HG03460 (cell line): ENCODE results near the gene PHF2.

Experiments
- ATAC-seq: cut with Tn5 transposase; IDR thresholded peaks from one replicate; pipeline ENCODE4 v1.9.1; 2021; ENCODE audit not compliant: unreplicated experiment

The PHF2 gene

DNA sequence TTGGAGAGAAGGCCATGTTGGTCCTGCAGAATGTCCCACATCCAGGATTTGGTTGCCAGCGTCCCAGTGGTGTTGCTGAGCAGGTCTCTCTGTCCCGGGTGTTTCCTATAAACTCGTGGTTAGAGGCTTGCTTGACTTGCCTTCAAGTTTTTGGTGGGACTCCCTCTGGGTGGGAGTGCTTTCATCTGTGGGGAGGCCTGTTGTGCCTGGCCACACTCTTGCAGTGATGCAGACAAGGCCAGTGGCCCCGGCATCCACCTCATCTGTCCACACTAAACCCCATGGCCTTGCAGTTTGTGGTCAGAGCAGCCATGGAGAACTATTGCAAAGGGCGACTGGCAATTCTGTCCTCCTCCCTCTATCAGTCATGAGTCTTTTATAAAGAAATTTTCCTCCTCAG lies 71.8 kb downstream of the PHF2 start:
- no peak for ATAC-seq

DNA sequence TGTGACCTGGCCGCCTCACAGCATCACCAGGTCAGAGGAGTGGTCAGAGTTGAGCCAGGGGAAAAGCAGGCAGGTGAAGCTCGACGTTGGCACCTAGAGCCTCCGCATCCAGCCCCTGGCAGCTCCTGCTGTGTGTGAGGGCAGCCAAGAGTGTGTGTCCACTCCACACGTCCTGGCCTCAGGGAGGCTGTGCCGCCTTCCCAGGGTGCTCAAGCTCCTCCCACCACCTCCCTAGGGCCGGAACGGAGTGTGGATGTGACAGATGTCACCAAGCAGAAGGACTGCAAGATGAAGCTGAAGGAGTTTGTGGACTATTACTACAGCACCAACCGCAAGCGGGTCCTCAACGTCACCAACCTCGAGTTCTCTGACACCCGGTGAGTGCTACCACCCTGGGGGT lies 72.5 kb downstream of the PHF2 start:
- ATAC-seq: no peak

DNA sequence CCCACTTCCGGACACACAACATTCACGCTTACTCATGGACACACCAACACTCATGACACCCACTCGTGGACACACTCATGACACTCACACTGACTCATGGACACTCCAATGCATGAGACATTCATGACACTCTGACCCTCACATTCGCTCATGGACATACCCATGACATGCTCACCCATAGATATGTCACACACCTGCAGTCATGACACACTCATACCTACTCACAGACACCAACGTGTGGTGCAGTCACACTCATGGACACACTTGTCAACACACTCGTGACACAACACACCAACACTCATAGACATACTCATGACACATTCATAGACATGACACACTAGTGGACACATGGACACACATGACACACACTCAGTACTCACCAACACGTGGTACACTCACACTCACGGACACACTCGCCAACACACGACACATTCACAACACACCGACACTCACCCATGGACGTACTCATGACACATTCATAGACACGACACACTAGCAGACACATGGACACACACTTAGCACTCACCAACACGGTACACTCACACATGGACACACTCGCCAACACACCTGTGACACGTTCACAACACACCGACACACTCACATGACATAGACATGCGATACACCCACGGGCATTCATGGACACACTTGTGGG lies 73.4 kb downstream of the PHF2 start:
- no peak for ATAC-seq

DNA sequence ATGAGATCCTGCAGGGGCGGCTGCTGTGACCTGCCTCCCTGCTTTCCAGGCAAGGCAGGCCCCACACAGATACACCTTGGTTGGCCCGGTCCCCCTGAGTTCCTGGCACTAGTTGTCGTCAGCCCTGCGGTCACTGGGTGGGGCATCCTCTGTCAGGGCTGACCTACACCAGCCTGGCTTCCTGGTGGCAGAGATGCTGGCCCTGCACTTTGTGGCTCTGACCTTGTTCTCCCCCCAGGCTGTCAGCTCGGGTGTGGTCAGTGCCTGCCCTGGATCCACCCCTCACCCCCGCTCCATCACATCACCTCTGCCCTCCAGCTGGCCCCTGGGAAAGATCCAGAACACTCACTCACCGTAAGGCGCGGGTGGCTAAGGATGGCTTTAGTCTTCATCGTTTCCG lies 74.1 kb downstream of the PHF2 start:
- no peak for ATAC-seq

DNA sequence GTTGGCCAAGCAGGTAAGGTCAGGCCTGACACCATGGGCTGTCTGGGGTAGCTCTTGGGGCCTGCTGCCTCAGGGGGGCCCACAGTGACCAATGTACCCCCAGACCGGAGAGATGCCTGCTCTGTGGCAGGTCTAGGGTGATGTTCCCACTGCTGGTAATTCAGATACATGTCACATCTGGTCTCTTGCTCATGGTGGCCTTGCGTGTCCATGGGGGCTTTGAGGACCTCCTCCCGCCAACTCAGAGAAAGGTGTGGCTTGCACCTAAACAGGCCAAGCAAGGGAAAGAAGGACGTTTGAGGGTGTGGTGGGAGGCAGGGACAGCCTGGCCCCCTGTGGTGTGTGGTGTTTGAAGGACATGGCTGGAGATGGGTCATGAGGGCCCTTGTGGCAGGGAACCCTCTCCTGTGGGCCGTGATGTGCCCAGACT lies 75.2 kb downstream of the PHF2 start:
- ATAC-seq: no peak

DNA sequence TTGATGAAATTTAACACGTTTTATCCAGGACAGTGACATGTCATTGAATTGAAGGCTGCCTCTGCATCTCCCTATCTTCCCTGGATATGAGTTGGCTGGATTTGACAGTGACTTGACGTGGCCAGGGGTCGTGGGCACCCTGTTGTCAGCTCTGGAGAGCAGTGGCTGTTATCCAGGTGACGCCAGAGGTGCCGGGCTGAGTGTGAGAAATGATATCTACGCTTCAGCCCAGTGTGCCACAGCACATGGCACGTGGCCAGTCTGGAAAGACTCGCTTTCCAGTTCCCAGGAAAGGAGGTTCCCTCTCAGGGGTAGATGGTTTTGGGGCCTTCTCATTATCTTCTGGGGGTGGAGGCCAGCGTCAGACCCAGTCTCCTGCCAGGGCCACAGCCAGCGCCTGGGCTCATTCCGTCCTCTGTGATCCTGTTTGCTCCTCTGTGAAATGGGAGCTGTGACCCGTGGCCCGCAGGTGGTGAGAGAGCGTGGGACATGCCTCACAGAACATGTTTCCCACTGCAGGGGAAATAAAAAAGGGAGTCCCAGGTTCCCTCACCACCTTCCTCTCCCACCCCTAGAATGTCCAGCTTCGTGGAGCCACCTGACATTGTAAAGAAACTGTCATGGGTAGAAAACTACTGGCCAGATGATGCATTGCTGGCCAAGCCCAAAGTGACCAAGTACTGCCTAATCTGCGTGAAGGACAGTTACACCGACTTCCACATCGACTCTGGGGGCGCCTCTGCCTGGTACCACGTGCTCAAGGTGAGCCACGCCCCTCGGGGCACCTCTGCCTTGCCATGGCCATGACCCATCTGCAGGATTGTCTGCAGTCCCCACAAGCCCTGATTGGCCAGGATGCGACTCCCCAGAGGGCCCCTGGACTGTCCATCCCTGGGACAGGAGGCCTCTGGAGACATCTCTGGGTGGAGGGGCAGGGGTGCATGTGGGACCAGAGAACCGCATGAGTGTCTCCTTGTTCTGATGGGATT lies 76.5 kb downstream of the PHF2 start:
- ATAC-seq: no peak

DNA sequence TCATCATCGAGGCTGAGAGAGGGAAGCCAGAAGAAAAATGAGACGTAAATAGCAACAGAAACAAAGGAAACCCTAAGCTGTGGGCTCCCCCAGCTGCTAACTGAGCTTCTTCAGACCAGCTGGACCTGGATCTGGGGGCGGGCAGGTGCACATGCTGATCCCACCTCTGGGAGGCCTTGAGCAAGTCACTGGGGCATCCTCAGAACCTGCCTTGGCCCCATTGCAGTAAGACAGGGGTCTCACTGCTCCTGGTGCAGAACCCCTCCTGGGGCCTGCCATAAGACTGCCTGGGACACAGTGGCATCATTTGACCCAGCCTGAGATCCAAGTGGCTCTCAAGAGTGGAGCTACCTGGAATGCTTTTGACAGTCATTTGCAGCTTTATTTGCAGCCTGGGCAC lies 77.4 kb downstream of the PHF2 start:
- ATAC-seq: no peak

DNA sequence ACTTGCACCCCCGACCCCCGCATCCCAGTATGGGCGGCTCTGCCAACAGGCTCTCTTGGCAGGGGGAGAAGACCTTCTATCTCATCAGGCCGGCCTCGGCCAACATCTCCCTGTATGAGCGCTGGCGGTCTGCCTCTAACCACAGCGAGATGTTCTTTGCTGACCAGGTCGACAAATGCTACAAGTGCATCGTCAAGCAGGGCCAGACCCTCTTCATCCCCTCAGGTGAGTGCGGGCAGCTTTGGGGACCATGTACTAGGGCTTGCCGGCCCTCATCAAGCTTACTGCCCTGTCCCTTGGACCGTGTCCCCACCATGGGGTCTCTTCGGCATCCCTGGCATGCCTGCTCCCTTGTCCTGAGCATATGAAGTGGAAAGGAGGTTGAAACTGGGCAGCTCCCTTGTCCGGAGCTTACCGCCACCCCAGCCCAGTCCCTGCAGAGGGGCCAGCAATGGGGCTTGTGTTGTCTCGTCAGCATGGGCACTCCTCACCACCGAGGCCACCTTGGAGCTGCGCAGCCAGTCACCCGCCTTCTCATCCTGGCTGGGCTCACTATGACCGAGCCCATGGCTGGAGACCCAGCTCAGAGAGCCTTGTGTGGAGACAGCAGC lies 78.1 kb downstream of the PHF2 start:
- ATAC-seq: no peak

DNA sequence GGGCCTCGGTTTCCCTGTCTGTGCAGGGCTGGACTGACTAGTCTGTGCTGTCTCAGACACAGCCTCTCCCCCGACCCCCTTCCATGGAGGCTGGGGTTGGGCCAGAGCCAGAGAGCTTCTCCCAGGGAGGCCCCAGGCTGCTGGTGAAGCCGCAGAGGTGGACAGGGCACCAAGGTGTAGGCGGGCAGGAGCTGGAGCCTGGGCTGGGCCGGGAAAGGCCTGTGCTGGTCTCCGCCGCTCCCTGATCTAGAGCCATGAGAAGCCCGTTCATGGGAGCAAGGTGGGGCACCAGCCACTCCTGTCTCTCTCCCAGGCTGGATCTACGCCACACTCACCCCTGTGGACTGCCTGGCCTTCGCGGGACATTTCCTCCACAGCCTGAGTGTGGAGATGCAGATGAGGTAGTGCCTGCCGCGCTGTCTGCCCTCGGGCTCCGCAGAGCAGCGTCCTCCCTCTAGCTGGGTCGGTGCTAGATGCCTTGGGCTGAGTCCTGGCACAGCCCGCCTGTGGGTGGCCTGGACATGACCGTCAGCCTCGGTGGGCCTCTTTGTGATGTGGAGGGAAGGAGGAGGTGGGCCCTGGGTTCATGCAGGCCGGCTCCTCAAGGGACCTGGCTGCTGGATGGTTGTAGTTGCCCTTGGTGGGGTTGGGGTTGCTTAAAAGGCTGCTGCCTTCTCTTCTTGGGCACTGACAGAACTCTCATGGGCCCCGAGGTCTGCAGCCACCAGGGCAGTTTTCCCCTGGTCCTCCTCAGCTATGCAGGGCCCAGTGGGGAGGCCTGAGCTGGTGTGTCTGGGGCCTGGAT lies 79.4 kb downstream of the PHF2 start:
- ATAC-seq: no peak

DNA sequence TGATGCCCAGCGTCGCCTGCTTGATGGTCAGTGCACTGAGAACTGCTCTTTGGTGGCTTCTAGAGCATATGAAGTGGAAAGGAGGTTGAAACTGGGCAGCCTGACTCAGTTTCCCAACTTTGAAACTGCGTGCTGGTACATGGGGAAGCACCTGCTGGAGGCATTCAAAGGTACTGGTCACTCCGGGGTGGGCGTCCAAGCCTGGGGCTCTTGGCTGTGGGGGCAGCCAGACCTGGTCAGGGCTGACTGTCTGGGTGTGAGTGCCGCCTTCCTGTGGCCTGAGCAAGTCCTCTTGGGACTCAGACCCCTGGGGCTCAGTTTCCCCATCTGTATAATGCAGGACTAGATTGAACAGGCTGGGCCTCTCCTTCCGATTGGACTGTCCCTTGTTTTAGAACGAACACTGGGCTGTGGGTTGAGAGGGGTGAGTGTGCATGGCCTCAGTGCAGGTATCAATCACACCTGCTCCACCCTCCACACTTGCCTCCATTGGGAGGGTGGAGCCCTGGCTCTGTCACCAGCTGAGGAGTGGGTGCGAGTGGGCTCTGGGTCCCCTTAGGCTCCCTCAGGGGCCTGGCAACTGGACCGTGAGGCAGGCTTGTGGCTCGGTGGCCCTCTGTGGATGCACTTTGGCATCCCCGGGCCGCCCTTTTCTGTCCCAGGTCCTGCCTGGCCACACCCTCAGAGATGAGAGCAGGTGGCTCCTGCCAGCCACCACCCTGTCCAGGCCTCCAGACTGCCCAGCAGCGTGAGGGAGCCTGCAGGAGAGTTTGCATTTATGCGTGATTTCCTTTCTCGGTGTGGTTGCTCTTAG lies 80.2 kb downstream of the PHF2 start:
- no peak for ATAC-seq

DNA sequence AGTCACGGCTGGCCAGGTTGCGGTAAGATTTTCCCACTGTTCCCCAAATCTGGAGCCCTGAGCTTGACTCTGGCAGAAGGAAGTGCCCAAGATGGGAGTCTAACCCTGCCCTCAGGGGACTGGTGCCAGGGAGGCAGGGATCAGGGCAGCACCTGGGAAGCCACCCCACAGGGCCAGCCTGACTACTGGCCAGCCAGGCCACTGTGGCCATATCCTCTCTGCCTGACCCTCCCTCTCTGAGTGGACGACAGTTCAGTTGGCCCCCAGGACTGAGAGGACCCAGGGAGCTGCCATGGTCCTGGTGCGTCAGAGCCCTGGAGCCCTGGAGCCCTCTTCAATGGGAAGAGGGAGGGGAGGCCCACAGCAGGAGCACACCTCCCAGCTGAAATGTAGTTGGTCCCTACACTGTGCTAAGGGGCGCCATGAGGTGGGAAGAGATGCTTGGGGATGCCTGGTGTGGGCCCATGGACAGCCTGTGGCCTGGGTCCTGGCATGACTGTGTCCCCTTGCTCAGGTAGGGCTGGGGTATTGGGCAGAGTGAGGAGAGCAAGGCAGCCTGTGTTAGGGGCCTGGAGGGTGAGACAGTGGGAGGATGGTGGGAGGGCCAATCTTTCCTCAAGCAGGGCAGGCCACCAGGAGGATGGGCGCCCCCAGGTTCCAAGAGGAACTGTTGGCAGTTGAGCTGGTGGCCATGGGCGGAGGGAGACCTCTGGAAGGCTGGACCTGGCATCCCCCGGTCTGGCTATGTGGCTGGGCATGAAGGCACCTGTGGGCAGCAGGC lies 81.1 kb downstream of the PHF2 start:
- ATAC-seq: no peak

DNA sequence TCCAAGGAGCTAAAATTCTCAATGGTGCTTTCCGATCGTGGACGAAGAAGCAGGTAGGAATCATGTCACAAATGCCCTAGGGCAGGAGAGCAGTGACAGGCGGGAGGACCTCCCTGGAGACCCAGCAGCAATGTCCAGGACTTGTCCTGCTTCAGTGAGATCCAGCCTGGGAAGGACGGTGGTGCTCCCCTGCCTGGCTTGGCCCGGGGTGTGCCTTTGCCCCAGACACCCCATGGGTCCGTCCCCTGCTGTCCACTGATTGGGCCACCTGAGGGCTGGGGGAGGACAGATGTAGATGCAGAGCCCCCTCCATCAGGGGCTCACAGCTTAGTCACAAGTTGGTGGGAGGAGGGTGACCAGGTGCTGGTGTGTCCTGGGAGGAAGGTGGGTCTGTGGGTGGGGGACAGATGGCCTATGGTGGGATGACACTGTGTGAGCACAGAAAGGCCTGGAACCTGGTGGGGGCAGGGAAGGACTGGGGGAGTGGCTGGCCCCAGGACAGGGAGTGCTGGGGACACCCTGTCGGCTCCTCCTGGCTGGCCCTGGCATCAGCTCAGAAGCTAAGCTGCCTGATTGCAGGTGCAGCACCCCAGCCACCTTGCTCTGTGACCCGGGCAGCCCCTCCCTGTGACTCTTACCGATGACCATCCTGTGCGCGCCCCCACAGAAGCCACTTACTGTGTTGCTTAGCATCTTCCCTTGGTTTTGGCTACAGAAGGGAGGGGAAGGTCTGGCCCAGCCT lies 82.0 kb downstream of the PHF2 start:
- ATAC-seq: no peak

DNA sequence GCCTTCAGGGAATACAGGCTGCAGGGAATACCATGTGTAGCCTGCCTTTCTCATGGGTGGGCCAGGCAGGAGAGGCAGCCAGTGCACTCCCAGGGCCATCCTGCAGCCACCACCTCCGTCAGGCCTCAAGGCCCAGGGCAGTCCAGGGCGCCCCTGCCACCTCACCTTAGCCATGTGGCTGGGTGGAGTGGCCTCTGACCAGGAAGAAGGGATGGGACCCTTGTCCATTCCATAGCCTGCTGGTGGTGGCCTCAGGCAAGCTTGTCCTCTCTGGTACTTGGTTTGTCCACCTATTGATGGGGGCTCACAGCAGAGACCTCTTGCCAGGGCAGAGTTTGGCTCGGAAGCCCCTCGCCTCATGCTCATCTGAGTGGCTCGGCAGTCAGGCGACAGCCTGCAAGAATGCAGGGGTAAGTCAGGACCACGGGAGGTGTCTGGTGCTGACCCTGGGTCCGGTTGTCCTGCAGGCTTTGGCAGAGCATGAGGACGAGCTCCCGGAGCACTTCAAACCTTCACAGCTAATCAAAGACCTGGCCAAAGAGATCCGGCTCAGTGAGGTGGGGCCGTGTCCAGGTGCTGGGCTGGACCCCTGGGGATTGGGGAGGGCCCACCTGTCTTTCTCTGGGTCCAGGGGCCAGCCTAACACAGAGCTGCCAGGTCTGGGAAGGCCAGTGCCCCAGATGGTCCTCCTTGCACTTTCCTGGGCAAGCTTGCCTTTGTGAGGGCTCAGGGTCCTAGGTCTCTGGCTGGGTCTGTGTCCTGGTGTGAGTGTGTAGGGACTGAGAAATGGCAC lies 82.9 kb downstream of the PHF2 start:
- ATAC-seq: no peak

DNA sequence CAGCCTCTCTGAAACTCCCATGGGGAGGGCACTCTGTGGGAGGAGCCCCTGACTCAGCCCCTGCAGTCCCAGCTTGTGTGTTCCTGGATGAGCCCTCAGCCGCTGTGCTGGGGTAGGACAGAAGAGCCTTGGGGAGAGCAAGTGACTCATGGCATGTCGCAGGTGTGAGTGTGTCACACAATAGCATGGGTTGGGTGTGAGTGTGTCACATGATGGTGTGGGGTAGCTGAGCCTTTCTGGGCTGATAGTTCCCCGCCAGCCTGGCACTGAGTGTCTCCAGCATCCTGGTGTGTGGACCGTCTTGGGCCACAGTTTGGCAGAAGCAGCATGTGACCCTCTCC lies 83.4 kb downstream of the PHF2 start:
- no peak for ATAC-seq

DNA sequence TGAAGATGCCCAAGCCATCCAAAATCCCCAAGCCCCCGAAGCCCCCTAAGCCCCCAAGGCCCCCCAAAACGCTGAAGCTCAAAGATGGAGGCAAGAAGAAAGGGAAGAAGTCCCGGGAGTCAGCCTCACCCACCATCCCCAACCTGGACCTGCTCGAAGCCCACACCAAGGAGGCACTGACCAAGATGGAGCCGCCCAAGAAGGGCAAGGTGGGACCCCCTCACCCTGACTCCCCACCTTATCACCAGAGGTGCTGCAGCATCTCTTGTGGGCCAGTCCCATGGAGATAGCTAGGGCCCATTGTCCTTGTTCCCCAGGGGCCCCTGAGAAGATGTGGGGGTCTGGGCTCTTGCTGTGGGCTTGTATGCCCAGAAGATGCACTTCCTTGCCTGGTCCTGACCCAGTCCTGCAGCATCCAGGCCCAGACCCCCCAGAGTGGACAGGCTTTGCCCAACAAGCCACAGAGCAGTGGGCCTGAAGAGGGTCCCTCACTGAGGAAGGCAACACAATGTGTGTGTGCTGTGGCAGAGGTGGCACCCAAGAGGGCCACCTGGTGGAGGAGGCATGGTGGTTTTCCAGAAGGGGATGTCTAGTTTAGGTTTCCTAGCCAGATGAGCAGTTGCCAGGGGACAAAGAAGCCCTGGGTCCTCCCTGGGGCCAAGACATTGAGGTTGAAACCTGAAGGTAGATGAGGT lies 84.1 kb downstream of the PHF2 start:
- no peak for ATAC-seq

DNA sequence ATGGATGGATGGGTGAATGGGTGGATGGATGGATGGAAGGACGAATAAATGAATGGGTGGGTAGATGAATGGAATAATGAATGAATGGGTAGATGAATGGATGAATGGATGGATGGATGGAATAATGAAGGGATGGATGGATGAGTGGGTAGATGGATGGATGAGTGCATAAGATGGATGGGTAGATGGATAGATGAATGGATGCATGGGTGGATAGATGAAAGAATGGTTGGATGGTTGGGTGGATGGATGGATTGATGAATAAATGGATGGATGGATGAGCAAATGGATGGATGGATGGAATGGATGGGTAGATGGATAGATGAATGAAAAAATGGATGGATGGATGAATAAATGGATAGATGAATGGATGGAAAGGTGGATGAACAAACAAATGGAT lies 85.2 kb downstream of the PHF2 start:
- no peak for ATAC-seq

DNA sequence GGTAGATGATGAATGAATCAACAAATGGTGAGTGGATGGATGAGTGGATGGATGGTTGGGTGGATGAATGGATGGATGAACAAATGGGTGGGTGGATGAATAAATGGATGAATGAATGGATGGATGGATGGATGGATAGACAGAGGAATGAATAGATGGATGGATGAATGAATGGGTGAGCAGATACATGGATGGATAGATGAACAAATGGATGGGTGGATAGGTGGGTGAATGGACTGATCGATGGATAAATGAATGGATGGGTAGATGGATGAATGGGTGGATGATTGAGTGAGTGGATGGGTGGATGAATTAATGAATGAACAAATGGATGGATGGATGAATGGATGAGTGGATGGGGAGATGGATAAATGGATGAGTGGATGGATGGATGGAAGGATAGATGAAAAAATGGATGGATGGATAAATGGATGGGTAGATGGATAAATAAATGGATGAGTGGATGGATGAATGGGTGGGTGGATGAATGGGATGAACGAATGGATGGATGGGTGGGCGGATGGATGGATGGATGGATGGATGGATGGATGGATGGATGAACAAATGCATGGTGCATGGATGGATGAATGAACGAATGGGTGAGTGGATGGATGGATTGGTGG lies 85.7 kb downstream of the PHF2 start:
- ATAC-seq: no peak
